ENCODE measurements around the gene FOLR3.
A peak's percentile ranks its signal among the peaks of the same experiment; 100 is the strongest.

The FOLR3 gene

DNA sequence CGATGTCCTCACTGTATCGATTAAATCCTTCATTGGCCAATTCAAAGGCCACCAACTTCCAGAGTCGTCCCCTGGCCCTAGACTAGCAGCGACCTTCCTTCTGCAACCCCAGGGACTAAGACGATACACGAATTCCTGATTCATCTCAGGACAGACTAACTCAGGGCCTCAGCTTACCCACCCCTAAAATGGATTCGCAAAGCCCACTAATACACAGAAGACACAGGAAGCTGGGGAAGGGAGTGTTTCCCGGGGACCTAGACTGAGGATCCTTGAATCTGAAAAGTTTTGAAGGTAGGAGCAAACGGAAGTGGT is 32.9 kb upstream of the FOLR3 start:
- TF ChIP-seq, protein P1, sequence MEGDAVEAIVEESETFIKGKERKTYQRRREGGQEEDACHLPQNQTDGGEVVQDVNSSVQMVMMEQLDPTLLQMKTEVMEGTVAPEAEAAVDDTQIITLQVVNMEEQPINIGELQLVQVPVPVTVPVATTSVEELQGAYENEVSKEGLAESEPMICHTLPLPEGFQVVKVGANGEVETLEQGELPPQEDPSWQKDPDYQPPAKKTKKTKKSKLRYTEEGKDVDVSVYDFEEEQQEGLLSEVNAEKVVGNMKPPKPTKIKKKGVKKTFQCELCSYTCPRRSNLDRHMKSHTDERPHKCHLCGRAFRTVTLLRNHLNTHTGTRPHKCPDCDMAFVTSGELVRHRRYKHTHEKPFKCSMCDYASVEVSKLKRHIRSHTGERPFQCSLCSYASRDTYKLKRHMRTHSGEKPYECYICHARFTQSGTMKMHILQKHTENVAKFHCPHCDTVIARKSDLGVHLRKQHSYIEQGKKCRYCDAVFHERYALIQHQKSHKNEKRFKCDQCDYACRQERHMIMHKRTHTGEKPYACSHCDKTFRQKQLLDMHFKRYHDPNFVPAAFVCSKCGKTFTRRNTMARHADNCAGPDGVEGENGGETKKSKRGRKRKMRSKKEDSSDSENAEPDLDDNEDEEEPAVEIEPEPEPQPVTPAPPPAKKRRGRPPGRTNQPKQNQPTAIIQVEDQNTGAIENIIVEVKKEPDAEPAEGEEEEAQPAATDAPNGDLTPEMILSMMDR (IDR thresholded peaks at IDR 0.05; ENCODE audit: insufficient read depth, missing control alignments): no peak
- FAIRE-seq (no peak), DNase-seq (ENCODE audit: insufficient read length, low spot score) (no peak)

DNA sequence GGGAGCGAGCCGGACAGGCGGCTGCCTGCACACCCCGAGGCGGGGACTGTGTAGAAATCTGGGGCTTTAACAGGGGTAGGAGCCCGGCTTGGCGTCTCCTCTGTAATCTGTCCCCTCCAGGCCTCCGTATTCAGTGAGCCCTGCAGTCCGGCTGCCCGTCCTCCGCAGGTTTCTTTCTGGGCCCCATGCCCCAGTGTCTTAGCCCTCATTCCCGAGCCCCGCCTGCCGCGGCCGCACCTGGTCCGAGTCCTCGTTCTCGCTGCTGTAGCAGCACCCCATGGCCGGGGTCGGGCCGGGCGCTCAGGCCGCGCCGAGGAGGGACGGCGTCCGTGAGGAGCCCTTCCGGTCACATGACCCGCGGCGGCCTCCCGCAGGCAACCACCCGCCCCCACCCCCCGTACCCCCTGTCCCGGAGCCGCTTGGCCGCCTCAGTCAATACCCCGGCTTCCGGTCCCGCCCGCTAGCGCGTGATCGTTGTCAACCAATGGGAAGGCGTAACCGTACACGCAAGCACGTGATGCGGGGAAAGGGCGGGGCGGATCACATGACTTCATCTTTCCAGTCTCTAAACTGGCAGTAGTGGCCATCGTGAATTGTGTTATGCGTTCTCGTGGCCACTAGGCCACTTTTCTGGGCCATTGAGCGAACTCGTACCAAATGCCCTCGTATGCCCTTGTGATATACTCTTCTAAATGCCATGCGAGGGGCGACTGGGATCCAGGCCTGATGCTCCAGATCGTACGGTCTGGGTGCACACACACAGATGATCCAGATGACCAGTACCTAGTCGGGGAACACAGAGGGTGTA is 32.4 kb upstream of the FOLR3 start, which contains the start of gene LAMTOR1:
Gene LAMTOR1 (minus strand): TSS at position 352 of the 808 bp plus-strand sequence. CDS start 73 bp downstream, at position 279.
- TF ChIP-seq, protein P1 (IDR thresholded peaks at IDR 0.05; ENCODE audit: insufficient read depth, missing control alignments): peak; percentile 16
- DNase-seq (ENCODE audit: insufficient read length, low spot score) (peak; percentile 85), FAIRE-seq (no peak)

DNA sequence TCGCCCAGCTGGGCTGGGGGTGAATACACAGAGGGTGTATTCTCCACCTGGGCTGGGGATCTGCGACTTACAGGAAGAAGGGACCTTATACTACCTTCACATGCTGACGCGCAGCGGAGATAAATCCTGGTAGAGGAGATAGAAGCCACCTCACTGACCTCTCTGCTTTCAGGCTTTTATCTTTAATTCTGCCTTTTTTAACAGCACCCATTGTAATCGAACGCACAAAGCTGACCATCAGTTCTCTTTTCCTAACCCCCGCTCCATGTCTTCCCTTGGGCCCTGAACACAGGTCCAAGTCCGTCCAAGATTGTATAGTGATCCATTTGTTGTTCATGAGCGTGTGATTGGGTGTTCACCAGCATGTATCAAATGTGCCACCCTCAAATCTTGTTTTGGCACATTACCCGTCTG is 31.8 kb upstream of the FOLR3 start:
- no peak for FAIRE-seq
- no peak for DNase-seq (ENCODE audit: insufficient read length, low spot score)
- TF ChIP-seq, protein P1 (IDR thresholded peaks at IDR 0.05; ENCODE audit: insufficient read depth, missing control alignments): no peak

DNA sequence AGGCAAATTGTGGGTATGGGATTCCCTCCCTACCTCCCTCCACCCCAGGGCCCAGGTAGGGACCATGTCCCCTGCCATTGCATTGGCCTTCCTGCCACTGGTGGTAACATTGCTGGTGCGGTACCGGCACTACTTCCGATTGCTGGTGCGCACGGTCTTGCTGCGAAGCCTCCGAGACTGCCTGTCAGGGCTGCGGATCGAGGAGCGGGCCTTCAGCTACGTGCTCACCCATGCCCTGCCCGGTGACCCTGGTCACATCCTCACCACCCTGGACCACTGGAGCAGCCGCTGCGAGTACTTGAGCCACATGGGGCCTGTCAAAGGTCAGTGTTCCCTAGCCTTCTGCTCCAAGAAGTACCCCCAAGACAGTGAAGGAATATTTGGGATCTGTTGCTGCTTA is 29.6 kb upstream of the FOLR3 start, which contains the start of gene TOMT:
Gene TOMT (plus strand): TSS at position 37 of the 400 bp plus-strand sequence. CDS start 28 bp downstream, at position 65.
- no peak for DNase-seq (ENCODE audit: insufficient read length, low spot score)
- TF ChIP-seq, protein P1 (IDR thresholded peaks at IDR 0.05; ENCODE audit: insufficient read depth, missing control alignments): no peak
- no peak for FAIRE-seq

DNA sequence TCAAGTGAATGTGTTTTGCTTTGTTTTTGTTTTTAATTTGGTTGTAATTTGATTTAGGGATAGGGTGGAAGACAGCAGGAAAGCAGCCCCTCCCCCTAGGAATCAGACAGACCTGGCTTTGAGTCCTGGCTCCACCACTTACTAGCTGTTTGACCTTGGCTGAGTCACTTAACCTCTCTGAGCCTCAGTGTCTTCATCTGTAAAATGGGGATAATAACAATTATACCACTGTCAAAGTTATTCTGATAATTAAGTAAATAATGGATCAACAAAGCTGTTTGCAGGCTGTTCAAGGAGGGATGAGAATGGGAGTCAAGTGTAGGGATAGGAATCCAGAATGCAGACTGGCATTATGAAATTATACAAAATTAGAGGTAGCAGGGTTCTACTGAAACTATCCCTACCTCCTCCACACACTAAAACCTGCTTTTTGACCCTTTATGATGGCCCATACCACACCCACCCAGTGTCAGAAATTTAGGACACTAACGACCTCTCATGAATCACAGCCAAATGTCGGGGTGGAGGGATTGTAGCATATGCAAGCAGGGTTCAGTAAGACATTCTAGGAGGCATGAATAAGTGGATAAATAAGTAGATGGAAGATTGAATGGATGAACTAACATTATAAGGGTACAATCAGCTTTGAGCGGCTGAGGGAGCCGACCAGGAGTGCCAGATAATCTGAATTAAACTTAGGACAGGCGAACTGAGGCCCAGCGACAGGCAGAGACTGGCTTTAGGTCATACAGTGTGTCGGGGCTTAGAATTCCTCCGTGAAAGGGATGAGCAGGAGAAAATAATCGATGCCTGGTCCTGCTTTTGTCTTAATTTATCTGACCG is 24.0 kb upstream of the FOLR3 start:
- no peak for FAIRE-seq
- TF ChIP-seq, protein P1 (IDR thresholded peaks at IDR 0.05; ENCODE audit: insufficient read depth, missing control alignments): no peak
- no peak for DNase-seq (ENCODE audit: insufficient read length, low spot score)

DNA sequence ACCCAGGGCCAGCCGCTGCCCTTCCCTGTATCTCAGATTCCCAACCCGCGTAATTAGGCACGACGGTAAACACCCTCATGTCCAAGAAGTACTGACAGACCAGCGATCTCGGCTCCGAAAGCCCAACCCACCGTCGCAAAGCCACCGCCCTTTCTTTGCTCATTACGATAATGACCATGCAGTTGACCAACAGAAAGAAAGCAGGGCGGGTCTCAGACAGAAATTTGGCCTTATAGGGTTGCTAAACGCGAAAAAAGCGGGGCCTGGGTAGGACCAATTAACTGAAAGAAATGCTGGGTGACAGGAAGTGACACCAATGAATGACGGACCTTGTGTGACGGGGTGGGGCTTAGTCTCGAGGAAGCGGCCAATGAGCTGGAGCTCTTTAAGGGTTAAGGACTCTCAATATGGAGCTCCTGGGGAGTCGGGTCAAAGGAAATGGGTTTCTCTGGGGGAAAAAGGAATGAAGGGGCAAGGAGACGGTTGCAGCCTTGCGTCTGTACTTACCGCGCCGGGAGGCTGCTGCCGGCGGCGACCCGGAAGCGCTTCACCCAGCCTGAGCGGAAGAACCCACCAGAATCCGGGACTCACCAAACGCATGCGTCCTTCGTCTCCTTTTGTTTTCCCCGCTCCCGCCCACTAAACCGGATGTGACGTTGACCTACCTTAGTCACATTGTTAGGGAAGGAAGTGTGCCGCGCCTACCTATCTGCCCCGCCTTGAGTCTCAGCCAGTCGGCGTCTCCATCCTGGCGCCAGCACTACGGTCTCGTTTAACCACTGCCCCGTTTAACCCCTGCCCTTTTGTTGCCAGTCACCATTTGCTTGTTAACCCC is 23.2 kb upstream of the FOLR3 start, which contains the start of gene ANAPC15:
Gene ANAPC15 (minus strand): TSS at position 553 of the 835 bp plus-strand sequence. CDS start 1,419 bp downstream, outside the sequence.
- FAIRE-seq: peak; percentile 67
- peak; percentile 55 for DNase-seq (ENCODE audit: insufficient read length, low spot score)
- TF ChIP-seq, protein P1 (IDR thresholded peaks at IDR 0.05; ENCODE audit: insufficient read depth, missing control alignments): no peak
